Endometrial microvascular endothelial cells (primary cell): ENCODE measurements around the gene MLXIP. TPM values are rescaled to one million over a fixed set of nuclear protein-coding genes. Genes with fewer than 3 reads are reported as not detected.
"Not testable (repeated sequence)": the region's sequence is repeated elsewhere in the genome, so short reads cannot be mapped to it uniquely, and the experiment has no call there.

Experiments used
- in situ Hi-C: cut with HindIII; loops from 2 replicates; pipeline ENCODE4 v1.10.0; 2017; ENCODE audit warnings: low sequenced_read_pairs, low pct_unique_long_range_greater_than_20kb; ENCODE audit errors: inconsistent ontology term
- total RNA-seq: library from RNA; depleted of rRNA; stranded (reverse); fragments of >200 nt; gene quantifications from one replicate; pipeline ENCODE4 v1.2.3, GENCODE V29; 2015; ENCODE audit errors: inconsistent ontology term

The MLXIP gene
- total RNA-seq, 1 donor from 2014 or later, result 13.6 TPM

DNA sequence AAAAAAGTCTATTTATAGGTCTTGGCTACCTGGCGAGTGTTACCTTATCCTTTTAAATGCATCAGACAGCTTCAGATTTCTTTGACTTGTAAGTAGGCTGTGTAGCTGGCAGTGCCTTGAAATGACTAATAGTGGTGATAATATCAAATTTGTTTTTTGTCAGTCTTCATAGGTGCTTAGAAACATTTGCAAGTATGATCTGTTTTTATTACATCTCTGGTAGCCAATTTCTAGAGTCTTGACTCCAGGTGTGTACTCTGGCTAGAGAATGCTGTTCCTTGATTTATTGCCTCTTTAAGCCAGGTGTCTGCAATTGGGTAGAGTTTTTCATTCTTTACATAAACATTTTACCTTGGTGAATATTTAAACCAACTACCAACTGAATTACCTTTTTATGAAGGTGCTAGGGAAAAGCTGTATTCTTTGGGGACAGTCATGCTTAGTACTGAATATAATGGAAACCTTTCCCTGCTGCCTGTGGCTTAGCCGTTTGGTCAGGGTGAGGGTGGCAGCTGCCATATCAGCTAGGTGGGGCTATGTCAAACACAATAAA is 32.6 kb downstream of the MLXIP start:
- in situ Hi-C loops, result no loop called here

DNA sequence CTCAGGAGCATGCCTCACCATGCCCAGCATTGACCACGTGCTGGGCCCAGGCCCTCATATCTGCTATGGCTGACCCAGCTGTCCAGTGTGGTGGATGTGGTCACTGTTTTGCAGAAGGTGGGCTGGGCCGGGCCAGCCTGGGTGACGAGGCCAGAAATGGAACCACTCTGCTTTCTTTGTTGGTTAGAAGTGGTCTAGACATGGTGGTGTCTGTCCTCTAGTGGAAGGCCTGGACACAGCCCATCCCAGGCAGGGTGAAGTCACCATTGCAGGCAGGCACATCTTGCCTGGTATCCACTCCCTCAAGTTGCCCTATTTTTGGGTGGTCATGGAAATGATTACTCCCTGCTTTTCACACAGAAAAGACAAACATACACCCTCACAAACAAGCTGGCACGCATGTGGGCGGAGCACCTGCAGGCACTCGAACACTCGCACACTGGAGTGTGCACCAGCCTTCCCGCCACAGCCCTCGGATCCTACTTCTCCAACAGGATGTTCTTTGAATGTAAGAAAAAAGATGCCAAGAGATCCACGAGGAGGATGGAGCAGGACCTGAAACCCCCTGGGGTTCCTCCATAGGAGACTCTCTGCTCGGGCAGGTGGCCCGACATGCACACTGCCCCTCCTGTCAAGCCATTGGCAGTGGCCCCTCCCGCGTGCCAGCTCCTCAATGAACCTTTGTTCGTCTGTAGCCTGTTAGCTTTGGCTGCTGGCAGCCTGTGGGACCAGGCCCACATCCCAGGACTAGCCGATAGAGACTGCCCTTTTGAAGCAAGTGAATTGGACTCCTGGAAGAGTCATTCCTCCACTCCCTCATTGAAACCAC is 38.4 kb downstream of the MLXIP start:
- in situ Hi-C loops, result no loop called here

DNA sequence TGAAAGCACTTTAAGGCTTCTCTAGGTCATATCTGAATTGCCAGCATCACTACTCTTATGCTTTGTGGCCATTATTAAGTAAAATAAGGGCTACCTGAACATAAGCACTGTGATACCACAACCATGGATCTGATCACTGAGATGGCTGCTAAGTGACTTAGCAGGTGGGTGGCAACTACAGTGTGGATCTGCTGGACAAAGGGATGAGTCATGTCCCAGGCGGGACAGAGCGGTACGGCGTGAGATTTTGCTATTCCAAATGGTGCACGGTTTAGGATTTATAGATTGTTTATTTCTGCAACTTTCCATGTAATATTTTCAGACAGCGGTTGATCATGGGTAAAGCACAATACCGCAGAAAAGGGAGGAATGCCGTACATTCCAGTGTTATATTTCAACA is 39.4 kb downstream of the MLXIP start:
- in situ Hi-C loops, result no loop called here

DNA sequence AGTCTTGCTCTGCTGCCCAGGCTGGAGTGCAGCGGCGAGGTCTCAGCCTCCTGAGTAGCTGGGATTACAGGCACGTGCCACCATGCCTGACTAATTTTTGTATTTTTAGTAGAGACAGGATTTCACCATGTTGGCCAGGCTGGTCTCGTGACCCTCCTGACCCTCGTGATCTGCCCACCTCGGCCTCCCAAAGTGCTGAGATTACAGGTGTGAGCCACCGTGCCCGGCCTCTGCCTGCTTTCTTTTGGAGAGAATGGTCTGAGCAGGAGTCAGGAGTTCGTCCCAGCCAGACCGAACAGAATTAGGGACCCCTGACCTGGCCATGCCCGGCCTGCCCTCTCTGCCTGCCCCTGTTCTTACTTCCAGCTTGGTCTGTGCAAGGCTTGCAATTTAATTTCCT is 42.8 kb downstream of the MLXIP start:
- in situ Hi-C loops, result not testable (repeated sequence)

DNA sequence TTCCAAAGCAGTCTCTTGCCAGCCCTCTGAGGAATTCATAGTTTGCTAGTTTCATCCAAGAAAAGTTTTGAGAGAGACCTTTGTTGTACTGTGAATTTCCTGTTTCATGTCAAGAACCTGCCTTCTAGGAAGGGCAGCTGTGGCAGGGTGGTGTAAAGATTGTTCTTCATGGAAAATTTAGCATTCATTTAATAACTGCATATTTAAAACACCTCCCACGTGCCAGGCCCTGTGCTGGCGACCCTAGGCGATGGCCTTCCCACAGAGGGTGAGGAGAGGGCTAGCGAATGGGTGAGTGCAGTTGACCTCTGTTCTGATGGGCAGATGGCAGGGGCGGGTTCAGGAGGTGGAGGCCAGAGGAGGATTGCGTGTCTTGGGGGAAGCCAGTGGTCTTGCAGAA is 43.2 kb downstream of the MLXIP start:
- in situ Hi-C loops, result no loop called here

DNA sequence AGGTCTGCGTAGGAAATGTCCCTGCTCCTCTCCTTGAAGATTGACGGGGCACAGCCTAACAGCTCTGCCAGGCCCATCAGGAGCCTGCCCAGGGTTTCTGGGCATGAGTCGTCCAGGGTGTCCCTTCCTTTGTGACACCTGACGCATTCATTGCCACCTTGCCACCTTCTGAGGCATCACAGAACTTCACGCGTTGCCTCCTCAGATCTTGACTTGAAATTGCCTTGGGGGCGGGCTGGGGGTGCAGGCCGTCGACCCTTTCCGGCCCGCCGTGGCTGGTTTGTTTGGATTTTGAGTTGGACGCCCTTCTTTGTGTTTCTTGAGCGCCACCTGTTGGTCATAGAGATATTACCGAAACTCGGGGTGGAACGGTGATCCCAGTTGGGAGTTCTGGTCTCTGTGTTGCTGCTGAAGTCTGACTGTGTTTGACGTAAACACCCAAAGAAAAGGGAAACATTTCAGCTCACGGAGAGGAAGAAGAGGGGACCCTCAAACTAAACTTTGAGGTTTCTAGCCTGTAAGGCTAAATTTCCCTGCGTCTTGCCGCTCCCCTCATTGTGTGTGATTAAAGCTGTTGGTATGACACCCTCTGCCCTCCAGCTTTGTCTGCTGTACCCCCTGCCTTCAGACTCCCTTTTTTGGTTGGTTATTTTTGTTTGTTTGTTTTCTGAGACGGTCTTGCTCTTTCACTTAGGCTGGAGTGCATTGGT is 44.6 kb downstream of the MLXIP start:
- in situ Hi-C loops, result no loop called here

DNA sequence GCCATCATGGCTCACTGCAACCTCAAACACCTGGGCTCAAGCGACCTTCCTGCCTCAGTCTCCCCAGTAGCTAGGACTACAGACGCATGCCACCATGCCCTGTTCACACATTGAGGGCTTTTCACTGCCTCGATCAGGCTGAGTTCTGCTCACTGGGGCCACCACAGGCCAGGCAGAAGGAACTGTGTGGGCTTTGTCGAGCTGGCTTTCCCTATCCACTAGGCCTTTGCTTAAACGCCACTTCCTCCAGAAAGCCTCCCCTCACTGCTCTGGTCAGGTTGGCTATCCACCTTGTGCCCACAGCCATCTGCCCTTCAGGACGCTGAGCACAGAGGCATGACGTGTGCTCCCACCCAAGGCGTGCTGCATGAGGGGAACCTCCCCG is 45.2 kb downstream of the MLXIP start:
- in situ Hi-C loops, result no loop called here

DNA sequence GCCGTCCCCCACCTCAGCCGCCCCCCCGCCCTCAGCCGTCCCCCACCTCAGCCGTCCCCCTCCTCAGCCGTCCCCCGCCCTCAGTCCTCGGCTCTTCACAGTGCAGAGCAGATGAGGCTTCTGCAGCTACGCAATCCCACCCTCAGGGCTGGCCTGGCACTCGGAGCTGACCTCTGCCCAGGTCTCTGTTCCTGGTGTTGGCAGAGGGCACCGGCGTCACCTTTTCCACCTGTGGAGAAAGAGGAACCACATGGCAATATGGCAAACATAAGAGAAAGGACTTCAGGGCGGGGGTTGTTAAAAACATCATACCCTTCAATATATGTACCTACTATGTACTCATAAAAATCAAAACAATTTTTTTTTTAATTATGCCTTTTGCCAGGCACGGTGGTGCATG is 45.8 kb downstream of the MLXIP start:
- in situ Hi-C loops, result no loop called here

DNA sequence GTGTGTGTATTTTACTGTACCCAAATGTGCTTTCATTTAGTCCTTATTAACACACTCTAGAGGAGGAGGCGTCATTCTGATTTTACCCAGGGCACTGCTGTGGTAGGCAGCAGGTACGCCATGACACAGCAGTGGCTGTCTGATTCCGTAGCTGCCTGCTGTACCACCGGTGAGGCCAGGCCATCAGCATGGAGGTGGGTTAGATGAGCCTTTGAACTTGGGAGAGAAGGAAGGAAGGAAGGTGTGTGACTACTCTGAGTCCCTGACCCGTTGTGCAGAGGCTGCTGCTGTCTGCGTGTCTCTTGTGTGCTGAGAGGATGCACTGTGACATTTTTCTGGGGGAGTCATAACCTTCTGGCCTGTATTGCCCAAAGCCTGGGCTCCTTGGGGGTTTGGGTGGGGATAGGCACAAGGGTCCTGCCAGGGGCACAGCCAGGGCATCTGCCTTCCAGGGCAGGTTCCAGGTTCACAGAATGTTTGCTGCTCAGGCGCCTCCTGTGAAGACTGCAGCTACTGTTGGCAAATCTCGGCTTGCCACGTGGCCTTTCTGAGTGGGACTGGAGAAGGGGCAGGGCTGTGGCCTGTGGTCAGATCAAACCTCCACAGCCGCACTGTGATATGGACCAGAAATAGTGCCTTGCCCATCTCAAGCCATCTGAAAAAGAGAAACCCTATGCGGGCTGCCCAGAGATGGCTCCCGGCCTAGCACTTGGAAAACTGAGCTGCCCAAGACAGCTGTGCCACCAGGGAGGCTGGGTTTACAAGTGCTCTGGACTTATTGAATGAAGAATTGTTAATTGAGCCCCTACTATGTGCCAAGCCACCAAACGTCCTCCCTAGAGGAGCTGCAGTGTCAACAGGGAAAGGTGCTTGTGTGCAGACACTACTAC is 47.1 kb downstream of the MLXIP start:
- in situ Hi-C loops, result no loop called here

DNA sequence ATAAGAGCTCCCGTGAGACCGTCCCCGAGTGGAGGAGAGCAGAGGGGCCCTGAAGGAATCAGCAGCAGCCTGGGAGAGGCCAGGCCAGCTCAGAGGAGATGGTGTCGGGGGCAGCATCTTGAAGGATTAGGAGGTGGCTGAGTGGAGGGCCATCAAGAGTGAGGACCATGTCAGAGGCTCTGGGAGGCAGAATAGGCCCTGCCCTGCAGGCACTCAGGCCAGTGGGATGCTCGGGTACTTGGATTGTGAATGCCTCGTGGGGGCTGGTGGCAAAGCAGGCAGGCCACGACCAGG is 47.7 kb downstream of the MLXIP start:
- in situ Hi-C loops, result no loop called here

DNA sequence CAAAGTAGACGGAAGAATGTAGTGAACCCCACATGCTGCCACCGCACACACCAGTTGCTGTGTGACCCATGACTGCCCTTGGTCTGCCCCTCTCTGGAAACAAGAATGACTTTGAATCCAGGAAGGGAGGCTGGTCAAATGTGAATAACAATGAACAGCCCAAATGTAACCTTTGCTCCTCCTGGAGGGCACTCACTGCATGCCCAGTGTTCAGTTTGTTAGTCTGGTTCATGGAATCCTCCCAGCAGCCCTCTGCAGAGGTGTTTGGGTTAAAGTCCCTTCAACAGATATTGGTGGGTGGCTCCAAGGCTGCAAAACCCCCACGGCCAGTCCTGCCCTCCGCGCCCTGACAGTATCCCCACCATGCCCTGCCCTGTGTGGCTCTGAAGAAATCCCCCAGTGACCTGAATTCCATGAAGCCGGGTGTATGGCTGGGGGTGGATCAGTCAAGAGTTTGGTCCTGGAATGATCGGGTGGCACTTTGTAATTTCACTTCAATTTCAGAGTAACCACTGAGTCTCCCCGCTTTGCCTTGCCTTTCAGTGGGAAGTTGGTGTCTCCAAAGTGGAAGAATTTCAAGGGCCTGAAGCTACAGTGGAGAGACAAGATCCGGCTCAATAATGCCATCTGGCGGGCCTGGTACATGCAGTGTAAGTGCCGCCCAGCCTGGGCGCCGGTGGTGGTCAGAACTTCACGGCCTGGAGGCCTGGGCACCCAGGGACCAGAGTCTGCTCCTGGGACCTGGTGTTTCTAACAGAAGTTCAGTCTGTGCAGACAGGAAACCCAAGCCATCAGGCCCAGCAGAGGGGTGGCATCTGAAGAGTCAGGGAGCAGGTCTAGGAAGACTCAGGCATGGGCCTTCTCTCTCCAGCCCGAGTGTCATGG is 48.4 kb downstream of the MLXIP start:
- in situ Hi-C loops, result no loop called here

DNA sequence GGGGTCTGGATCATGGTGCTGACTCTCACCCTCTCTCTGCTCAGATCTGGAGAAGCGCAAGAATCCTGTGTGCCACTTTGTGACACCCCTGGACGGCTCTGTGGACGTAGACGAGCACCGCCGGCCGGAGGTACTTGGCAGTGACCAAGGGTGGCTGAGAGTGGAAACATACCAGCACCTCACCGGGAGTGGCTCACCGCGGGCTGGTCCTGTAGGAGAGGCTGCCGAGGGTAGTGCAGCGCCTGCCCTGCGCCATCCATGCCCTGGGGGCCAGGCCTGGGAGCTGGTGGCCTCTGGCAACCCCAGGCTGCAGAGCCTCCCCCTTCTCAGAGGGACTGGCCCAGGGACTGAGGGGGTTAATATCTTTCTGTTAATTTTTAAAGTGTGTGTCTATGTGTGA is 49.3 kb downstream of the MLXIP start:
- in situ Hi-C loops, result no loop called here

DNA sequence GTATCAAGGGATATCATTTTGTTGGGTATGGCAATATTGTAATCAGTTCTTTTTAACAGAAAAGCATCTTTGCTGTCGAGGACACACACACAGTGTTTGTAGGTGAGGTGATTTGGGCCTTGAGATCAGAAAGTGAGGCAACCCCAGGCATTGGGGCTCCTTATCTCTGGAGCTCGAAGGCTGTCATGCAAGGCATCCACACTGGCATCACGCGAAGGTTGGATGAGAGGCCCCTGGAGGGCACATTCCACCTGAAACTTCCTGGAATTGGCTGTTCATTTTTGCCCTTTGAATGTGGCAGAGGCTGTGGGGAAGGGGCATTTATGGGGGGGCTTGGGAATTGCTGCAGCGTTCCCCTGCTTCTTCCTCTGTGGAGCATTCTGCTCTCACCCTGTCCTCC is 49.9 kb downstream of the MLXIP start:
- in situ Hi-C loops, result no loop called here

DNA sequence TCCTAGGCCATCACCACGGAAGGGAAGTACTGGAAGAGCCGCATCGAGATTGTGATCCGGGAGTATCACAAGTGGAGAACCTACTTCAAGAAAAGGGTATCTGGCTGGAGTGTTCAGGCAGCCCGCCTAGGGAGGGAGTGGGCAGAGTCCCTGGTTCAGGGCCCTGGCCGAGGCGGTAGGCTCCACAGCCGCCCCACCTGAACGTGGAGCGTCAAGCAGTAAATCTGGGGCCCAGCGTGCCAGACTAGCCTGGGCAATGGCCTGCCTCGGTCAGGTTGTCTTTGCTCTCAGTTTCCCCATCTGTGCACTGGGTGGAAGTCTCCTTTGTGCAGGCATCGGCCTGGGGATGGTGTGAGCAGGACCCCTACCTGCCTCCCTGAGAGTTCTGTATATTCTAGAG is 50.6 kb downstream of the MLXIP start:
- in situ Hi-C loops, result no loop called here

DNA sequence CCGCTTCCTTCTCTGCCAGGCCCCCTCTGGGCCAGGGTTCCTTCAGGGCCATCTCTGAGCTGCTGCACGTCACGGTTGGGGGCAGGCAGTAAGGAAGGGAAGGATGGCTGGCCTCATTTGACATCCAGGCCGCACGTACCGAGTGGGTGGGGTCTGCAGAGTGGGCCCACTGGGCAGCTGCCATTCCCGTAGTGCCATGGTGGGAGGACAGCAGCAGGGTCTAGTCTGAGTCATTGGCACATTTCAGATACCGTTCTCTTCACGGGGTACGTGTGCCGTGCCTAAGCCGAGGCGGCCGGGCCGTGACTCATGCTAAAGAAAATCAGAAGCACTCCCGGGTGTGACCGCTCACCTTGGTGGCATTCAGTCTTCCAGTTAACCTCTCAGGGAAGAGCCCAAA is 51.6 kb downstream of the MLXIP start:
- in situ Hi-C loops, result no loop called here

DNA sequence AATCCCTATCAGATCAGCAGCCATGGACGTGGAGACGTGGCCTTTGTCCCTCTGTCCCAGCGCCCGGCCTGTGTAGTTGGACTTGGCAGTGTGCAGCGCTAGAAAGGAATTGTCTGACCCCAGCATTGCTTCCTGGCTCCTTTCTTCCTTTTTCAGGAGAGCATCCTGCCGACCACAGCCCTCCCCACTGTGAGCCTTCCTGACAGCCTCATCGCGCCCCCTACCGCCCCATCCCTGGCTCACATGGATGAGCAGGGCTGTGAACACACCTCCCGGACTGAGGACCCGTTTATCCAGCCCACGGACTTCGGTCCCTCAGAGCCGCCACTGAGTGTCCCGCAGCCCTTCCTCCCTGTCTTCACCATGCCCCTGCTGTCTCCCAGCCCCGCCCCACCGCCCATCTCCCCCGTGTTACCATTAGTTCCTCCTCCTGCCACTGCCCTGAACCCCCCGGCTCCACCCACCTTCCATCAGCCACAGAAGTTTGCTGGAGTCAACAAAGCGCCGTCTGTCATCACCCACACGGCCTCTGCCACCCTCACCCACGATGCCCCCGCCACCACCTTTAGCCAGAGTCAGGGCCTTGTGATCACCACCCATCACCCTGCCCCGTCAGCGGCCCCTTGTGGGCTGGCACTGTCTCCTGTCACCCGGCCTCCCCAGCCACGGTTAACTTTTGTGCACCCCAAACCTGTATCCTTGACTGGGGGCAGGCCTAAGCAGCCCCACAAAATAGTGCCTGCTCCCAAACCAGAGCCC is 54.8 kb downstream of the MLXIP start:
- in situ Hi-C loops, result no loop called here

DNA sequence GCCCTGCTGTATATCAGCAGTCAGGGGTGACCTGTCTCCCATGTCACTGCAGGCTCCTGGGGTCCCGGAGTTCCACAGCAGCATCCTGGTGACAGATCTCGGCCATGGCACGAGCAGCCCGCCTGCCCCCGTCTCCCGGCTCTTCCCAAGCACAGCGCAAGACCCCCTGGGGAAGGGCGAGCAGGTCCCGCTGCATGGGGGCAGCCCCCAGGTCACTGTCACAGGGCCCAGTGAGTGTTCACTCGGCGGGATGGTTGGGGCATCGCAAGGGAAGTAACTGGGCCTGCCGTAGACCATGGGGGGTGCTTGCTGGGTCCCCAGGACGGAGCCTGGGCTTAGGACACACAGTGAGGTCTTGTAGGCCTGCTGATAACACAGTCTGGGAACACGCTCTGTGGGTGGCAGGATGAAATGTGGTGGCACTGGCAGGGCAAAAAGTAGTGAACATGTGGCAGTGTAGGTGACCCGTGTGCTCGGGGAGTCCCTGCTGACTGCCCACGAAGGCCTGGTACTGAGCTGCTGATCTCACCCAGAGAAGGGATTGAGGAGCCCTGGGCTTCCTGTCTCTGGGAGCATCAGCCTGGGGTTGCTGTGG is 57.0 kb downstream of the MLXIP start:
- in situ Hi-C loops, result no loop called here

DNA sequence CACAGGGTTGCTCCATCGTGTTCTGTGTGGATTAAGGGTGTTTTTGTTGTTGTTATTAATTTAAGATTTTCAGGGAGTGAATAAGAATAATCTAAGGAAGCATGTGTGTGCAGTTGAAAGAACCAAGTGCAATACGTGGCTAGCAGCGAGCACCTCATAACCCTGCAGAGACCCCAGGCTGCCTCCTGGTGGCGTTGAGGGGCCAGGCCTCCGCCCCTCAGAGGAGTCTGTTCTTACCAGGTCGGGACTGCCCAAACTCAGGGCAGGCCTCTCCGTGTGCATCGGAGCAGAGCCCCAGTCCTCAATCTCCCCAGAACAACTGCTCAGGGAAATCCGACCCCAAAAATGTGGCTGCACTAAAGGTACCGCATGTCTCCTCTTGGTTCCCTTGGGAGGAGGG is 58.7 kb downstream of the MLXIP start:
- in situ Hi-C loops, result no loop called here
